Thyroid gland (tissue), 4 donors: ENCODE measurements around the gene TGM5. TPM values are rescaled to one million over a fixed set of nuclear protein-coding genes. Genes with fewer than 3 reads are reported as not detected.

Experiments used
- DNase-seq, 2 donors: peaks; one replicate each; pipeline ENCODE4 v3.0.0-alpha.2; 2019
- H3K27ac ChIP-seq, 3 donors: fragments of 200-600 bp; sonication (generic); 1 replicate in 2 of 3; 2 replicates in 1 of 3; pipeline ENCODE4 v1.5.1; 2016 to 2019; ENCODE audit warnings: mild to moderate bottlenecking in 1 of 3, moderate library complexity in 1 of 3
- H3K27me3 ChIP-seq: fragments of 200-600 bp; sonication (generic); one replicate; pipeline ENCODE4 v1.5.1; 2019
- H3K36me3 ChIP-seq, 2 donors: fragments of 200-600 bp; sonication (generic); one replicate each; pipeline ENCODE4 v1.5.1; 2016 to 2019
- H3K4me1 ChIP-seq, 2 donors: fragments of 200-600 bp; sonication (generic); one replicate each; pipeline ENCODE4 v1.5.1; 2017 to 2019
- H3K4me3 ChIP-seq, 3 donors: fragments of 200-600 bp; sonication (generic); replicated peaks in 1 of 3; 1 replicate in 2 of 3; 2 replicates in 1 of 3; pipeline ENCODE4 v1.5.1; 2016; ENCODE audit warnings: mild to moderate bottlenecking in 1 of 3
- H3K9me3 ChIP-seq: fragments of 200-600 bp; sonication (generic); one replicate; pipeline ENCODE4 v1.5.1; 2017
- POLR2A ChIP-seq, 2 donors: fragments of 450-650 bp; IDR thresholded peaks; one replicate each; pipeline ENCODE4 v1.6.1; 2017; ENCODE audit warnings: antibody characterized with exemption in 2 of 2, mild to moderate bottlenecking in 2 of 2, moderate library complexity in 1 of 2
- WGBS, 2 donors: methylation state at CpG; one replicate each; pipeline ENCODE4 v1.1.5; 2017; 5-methylcytosine and 5-hydroxymethylcytosine counted together
- intact Hi-C: fragments of 100-400 bp; cut with DNase I; formaldehyde crosslinking; loops from one replicate; pipeline ENCODE4 v1.15.1; 2023
- total RNA-seq, 4 donors: library from RNA; depleted of rRNA; stranded (reverse); fragments of >200 nt; gene quantifications; one replicate each; pipeline ENCODE4 v1.2.3, GENCODE V29; 2016
- TF ChIP-seq, protein P1 (sequence below), 6 experiments: fragments of 200-600 bp in 3 of 6; fragments of 450-650 bp in 3 of 6; sonication (generic) in 3 of 6; IDR thresholded peaks; one replicate each; pipeline ENCODE4 v1.5.1; 2016 to 2019; ENCODE audit warnings: antibody characterized with exemption in 6 of 6, mild to moderate bottlenecking in 2 of 6, inconsistent platforms in 1 of 6, moderate library complexity in 1 of 6

The TGM5 gene
- total RNA-seq, 4 donors from 2014 or later = not detected

DNA sequence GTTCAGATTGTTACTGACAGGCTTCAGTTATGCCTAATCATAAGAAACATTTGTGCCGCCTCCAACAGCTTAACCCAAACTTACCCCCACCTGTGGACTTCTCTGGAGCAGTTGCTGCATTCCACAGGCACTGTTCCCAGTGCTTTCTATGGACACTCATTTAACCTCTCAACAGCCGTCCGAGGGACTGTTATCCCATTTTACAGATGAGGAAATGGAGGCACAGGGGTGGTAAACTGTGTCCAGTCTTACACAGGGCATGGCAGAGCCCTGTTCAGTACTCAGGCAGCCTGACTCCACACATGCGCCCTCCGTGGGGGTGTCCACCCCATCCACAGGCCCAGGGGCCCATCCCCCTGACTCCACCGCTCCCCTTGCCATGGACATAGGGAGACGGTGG is 14.3 kb upstream of the TGM5 start:
- H3K36me3 ChIP-seq = no peaks in the 10 kb centered on the region
- H3K9me3 ChIP-seq = no peaks in the 10 kb centered on the region
- no peak overlapping the region for H3K4me3 ChIP-seq
- intact Hi-C loops = no loop called here
- WGBS, 2 donors = 87 to 92% methylated on average over 7 of the region's 7 CpGs
- no peaks in the 10 kb centered on the region for H3K27me3 ChIP-seq
- TF ChIP-seq POLR2A (IDR thresholded peaks at IDR 0.05) = no peak
- TF ChIP-seq, protein P1, sequence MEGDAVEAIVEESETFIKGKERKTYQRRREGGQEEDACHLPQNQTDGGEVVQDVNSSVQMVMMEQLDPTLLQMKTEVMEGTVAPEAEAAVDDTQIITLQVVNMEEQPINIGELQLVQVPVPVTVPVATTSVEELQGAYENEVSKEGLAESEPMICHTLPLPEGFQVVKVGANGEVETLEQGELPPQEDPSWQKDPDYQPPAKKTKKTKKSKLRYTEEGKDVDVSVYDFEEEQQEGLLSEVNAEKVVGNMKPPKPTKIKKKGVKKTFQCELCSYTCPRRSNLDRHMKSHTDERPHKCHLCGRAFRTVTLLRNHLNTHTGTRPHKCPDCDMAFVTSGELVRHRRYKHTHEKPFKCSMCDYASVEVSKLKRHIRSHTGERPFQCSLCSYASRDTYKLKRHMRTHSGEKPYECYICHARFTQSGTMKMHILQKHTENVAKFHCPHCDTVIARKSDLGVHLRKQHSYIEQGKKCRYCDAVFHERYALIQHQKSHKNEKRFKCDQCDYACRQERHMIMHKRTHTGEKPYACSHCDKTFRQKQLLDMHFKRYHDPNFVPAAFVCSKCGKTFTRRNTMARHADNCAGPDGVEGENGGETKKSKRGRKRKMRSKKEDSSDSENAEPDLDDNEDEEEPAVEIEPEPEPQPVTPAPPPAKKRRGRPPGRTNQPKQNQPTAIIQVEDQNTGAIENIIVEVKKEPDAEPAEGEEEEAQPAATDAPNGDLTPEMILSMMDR (IDR thresholded peaks at IDR 0.05) = no peak
- no peaks in the 10 kb centered on the region for H3K4me1 ChIP-seq
- DNase-seq = no peak
- no peak overlapping the region for H3K27ac ChIP-seq

DNA sequence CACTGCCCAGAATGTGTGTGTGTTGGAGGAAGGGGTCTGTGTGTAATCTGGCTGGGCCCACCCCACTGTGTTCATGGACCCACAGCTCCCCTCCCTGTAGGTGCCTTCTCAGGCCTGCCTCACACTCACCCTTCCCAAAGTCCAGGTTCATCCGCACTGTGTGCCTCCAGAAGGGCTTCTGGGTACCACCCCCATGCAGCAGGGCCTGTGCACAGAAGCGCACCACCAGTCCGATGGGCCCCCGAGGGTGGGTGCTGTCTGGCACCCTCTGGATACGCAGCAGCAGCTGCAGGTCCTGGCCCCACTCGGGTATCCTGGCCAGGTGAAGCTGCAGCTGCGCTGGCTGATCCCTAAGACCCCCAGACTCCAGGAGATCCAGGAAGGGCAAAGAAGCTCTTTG is 12.8 kb upstream of the TGM5 start:
- intact Hi-C loops = no loop called here
- Histone ChIP-seq H3K36me3 (no peaks in the 10 kb centered on the region), H3K9me3 (no peaks in the 10 kb centered on the region), H3K4me3 (no peak overlapping the region), H3K4me1 (no peaks in the 10 kb centered on the region), H3K27ac (no peak overlapping the region), H3K27me3 (no peaks in the 10 kb centered on the region)
- no peak for TF ChIP-seq POLR2A (IDR thresholded peaks at IDR 0.05)
- TF ChIP-seq, protein P1 (IDR thresholded peaks at IDR 0.05) = no peak
- WGBS, 2 donors = 88 to 100% methylated on average over 1 to 7 of the region's 7 CpGs
- no peak for DNase-seq

DNA sequence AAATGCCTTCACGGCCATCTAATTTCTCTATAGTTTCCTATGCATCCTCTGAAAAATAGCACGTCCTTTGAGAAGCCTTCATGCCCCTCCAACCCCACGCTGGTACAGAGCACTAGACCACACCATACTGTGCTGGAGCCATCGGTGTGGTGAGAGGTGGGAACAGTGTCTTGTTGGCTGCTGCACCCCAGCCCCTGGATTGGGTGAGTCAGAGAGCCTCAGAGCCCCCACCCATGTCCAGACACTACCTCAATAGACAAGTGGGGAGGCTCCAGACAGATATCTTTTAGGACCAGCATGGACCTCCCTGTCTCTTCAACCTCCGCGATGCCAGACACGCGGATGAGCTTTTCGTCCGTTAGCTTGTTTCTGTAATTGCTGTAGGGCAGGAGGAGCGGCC is 12.1 kb upstream of the TGM5 start:
- Histone ChIP-seq H3K27ac (no peak overlapping the region), H3K27me3 (no peaks in the 10 kb centered on the region), H3K4me1 (no peaks in the 10 kb centered on the region), H3K36me3 (no peaks in the 10 kb centered on the region), H3K4me3 (no peak overlapping the region), H3K9me3 (no peaks in the 10 kb centered on the region)
- intact Hi-C loops = no loop called here
- TF ChIP-seq POLR2A (IDR thresholded peaks at IDR 0.05) = no peak
- TF ChIP-seq, protein P1 (IDR thresholded peaks at IDR 0.05) = no peak
- WGBS, 2 donors = 82 to 89% methylated on average over 11 of the region's 11 CpGs
- no peak for DNase-seq

DNA sequence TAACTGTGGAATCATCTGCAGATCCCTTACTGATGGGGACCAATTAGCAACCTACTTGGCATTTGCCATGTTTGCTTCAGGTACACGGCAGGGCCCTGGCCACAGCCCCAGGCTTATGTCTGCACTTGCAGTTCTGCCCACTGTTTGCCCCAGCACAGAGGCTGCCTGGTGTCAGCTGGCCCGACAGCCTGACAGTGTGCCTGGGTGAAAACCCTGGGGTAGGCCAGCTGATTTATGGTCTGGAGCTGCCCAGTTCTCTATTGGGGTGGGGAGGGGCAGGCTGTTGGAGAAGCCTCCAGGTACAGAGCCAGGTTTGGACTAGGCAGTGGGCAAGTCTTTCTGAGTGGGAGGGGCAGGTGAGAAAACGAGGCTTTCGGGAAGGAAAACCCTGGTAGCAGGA is 11.2 kb upstream of the TGM5 start:
- no peaks in the 10 kb centered on the region for H3K36me3 ChIP-seq
- no peaks in the 10 kb centered on the region for H3K27me3 ChIP-seq
- H3K9me3 ChIP-seq = no peaks in the 10 kb centered on the region
- H3K4me1 ChIP-seq = no peaks in the 10 kb centered on the region
- DNase-seq = no peak
- H3K4me3 ChIP-seq = no peak overlapping the region
- intact Hi-C loops = no loop called here
- H3K27ac ChIP-seq = no peak overlapping the region
- TF ChIP-seq, protein P1 (IDR thresholded peaks at IDR 0.05) = no peak
- TF ChIP-seq POLR2A (IDR thresholded peaks at IDR 0.05) = no peak
- 64 to 70% methylated on average over 3 to 4 of the region's 4 CpGs for WGBS, 2 donors

DNA sequence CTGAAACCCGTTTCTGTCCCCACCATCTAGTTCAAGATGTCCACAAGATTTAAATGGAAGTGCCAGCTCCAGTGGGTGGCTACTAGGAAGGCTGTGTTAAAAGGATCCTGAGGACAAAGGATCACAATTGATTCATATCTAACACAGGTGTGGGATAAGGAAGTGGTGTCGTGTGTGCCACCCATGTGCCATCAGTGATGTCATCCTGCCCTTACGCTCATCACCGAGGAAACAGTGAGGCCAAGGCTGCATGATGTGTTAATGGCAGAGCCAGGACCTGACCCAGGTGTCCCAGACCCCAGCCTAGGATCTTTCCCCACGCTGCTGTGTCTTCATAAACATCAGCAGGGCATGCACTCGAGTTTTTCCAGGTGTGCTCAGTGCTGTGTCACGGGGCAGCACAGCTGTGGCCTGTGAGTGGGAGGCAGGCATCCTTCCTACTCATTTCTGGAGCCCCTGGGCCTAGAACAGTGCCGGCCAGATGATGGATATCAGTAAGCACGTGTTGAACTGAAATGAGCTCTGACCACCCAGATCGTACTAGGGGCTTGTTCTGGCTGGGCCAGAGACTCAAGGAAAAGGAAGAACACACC is 10.6 kb upstream of the TGM5 start:
- Histone ChIP-seq H3K4me3 (no peak overlapping the region), H3K9me3 (no peaks in the 10 kb centered on the region), H3K27ac (no peak overlapping the region), H3K4me1 (no peaks in the 10 kb centered on the region), H3K27me3 (no peaks in the 10 kb centered on the region), H3K36me3 (no peaks in the 10 kb centered on the region)
- TF ChIP-seq POLR2A (IDR thresholded peaks at IDR 0.05) = no peak
- TF ChIP-seq, protein P1 (IDR thresholded peaks at IDR 0.05) = no peak
- 74% methylated on average over 9 to 10 of the region's 10 CpGs for WGBS, 2 donors
- no peak for DNase-seq
- intact Hi-C loops = no loop called here
